ENCODE data around the gene ATOSB. TPM values are rescaled to one million over a fixed set of nuclear protein-coding genes. Genes with fewer than 3 reads are reported as not detected.
"Not testable (repeated sequence)": the region's sequence is repeated elsewhere in the genome, so short reads cannot be mapped to it uniquely, and the experiment has no call there.

The ATOSB gene, protein sequence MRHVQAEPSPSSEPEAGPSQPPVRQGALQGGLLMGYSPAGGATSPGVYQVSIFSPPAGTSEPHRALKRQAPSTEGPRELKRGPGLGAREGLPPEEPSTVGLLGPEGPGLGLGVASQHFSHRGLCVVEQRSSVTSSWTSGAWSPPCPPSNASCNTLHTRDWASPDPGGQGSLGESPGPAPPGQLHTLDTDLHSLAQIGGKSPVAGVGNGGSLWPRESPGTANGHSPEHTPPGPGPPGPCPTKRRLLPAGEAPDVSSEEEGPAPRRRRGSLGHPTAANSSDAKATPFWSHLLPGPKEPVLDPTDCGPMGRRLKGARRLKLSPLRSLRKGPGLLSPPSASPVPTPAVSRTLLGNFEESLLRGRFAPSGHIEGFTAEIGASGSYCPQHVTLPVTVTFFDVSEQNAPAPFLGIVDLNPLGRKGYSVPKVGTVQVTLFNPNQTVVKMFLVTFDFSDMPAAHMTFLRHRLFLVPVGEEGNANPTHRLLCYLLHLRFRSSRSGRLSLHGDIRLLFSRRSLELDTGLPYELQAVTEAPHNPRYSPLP
- 4.1 and 6.4 TPM in 2 replicates for total RNA-seq (2014; rRNA removed; shearing (Covaris generic); ENCODE audit: low replicate concordance)

DNA sequence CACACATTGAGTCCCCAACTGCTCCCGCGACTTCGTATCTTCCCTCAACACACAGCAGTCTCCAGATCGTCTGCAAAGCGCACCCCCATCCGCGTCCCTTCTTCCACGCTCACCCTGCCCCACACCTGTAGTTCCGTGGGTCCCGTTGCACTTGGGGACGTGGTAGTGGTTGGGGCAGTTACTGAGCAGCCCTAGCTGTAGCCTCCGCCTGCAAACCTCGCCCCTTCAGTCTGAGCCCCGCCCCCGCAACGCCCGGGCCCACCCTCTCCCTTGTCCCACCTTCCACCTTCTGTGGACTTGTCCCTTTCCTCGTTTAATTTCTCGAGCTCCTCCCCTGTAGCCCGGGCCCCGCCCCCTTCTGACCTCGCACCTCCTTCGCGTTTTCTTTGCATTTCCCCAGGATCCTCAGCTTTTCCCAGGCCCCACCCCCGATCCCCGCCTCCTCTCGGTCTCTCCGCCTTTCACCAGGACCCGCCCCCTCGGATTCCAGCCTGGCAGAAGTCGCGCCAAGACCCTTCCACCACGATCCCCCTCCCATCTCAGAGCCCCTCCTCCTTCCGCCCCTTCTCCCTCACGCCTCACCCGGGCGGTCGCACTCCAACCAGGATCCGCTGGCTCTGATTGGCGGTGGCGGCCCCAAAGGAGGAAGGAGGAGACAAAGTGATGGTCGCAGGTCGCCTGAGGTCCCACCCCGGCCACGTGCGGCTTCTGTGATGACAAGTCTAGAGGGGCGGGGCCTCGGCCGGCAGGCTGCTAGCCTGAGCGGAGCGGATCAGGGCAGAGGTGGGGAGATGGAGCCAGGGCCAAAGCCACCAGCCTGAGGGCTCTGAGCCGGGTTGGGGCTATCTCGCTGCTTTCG, at the start of gene ATOSB:
TSS of gene ATOSB (minus strand) at position 183 of the 859 bp plus-strand sequence. CDS start 7,588 bp downstream, outside the sequence.
- in situ Hi-C loops (cut with HindIII; ENCODE audit: low pct_unique_long_range_greater_than_20kb, low sequenced_read_pairs): no loop called here
- DNase-seq (ENCODE audit: low read depth): peak; percentile 99

DNA sequence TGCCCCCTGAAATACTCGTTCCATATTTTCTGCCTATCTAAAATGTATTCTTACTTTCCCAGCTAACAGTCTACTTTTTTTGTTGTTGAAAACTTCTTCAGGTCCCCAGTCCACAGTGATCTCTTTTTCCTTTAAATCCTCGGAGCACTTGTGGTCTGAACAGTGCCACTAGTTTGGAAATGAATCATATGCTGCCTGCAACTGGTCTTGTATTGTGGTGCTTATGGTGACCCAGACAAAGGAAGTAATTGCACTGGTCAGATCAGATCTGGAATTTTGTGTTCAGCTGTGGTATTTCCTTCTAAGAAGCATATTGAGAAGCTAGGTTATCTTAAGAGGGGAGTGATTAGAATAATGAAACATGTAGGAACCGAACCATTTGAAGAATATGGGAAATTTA, 49.0 kb upstream of the ATOSB start:
- in situ Hi-C loops (cut with HindIII; ENCODE audit: low pct_unique_long_range_greater_than_20kb, low sequenced_read_pairs): no loop called here
- DNase-seq (ENCODE audit: low read depth): no peak

DNA sequence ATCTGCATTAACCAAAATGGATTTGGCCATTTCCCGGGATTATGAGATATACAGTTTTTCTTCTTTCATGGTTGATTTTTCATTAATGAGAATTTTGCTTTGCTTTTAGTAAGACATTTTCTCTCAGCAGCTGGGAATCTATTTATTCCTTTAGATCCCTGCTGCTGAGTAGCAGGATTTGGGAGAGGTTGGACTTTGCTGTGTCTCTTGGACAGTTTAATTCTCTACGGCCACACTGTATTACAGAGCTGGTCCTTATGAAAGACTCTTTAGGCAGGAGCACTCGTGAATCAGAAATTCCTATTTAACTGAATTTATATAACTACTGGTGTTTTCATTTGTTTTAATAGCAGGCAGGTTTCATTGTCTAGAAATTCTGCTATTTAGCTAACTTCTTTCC, 47.8 kb upstream of the ATOSB start:
- no peak for DNase-seq (ENCODE audit: low read depth)
- in situ Hi-C loops (cut with HindIII; ENCODE audit: low pct_unique_long_range_greater_than_20kb, low sequenced_read_pairs): no loop called here

DNA sequence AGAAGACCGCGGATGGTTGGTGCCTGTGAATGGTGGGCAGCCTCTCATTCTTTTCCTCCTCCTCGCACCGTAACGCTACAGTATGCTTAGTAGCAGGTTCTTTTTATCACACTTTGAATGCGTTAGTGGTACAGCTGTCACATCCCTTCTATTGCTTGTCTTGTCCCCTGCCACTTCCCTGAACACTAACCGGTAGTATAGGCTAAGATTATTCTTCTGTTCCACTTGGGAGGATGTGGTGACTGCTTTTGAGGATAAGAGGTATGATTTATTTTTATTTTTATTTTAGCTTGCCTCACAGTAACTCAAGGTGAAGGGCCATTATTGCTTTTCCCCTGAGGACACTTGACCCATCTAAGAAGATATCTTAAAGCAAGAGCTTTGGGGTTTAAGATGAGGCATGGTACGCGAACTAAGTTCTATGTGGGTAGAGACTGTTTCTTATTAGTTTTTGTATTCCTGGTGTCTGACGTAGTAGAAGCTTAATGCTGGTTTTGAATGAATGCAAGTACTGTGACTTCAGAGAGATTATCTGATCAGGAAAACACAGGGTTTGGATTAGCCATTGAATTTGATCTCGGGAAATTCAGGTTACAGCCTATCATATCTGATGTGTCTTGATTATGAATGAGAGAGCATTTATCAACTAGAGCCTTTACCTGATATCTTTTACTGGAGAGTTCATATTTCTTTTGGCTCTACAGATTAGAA, 47.1 kb upstream of the ATOSB start:
- DNase-seq (ENCODE audit: low read depth): no peak
- in situ Hi-C loops (cut with HindIII; ENCODE audit: low pct_unique_long_range_greater_than_20kb, low sequenced_read_pairs): no loop called here

DNA sequence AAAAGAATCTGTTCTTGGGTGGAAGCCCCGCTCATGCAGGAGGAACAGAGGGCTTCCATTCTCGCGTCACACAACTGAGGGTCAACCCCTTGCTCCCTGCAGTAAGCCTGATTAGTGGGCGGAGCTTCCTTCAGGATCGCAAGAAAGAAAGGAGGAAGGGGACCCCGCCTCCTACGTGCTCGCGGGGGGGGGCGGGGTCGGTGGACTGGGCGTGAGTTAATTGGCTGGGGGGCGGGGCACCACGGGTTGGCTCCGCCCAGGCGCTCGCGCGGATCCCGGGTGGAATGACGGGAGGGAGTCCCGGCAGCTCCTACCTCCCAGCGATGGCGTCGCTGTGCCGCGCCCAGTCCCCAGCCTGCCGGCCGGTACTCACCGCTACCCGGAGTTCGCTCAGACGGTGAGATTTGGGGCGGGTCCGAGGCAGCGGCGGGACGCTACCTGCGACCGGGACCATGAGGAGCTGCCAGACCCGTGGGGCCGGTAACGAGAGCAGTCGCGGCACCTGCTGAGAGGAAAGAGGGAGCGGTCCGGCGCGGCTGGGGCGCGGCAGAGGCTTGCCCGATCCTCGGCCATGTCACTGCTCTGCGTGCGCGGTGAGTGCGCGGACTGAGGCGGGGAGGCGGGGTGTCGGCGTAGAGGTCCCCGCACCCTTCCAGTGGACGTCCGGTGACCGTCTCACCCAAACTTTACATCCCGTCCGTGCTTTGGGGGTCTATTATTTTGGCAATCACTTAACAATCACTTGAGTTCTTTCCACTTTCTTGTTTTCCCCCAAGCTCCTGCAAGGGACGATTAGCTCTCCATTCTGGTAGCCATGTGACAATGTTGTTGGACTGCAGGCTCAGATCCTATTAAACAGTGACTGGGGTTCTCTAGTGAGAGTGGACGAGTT, 46.3 kb upstream of the ATOSB start, which contains the start of gene UNC13B:
TSS of gene UNC13B (plus strand) at position 297 of the 892 bp plus-strand sequence. CDS start at position 572, 275 bp downstream.
- in situ Hi-C loops (cut with HindIII; ENCODE audit: low pct_unique_long_range_greater_than_20kb, low sequenced_read_pairs): no loop called here
- DNase-seq (ENCODE audit: low read depth): peak; percentile 85

DNA sequence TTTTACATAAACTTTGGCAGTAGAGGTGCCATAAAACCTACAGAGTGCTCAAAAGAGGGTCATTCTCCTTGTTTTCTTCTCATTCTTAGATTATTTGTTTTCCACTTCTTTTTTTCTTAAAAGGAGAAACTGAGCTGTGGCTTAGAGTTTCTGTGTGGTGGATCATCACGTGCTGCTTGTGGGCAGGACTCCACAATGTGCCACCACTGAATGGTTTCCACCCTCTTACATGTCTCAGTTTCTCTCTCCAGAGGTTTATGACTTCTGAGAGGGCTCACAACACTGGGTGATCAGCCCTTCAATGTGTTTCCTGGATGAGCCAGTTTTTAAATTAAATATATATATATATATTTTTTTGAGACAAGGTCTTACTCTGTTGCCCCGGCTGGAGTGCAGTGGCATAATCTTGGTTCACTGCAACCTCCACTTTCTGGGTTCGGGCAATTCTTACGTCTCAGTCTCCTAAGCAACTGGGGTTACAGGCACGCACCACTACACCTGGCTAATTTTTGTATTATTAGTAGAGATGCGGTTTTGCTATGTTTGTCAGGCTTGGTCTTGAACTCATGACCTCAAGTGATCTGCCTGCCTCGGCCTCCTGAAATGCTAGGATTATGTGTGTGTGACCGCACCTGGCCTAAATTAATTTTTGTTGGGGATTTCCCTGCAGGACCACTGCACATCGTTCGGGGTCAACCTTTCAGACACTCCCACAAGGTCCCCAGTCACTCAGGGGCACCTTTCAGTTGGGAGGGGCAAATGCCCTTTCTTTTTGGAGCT, 43.0 kb upstream of the ATOSB start:
- in situ Hi-C loops (cut with HindIII; ENCODE audit: low pct_unique_long_range_greater_than_20kb, low sequenced_read_pairs): no loop called here
- DNase-seq (ENCODE audit: low read depth): no peak

DNA sequence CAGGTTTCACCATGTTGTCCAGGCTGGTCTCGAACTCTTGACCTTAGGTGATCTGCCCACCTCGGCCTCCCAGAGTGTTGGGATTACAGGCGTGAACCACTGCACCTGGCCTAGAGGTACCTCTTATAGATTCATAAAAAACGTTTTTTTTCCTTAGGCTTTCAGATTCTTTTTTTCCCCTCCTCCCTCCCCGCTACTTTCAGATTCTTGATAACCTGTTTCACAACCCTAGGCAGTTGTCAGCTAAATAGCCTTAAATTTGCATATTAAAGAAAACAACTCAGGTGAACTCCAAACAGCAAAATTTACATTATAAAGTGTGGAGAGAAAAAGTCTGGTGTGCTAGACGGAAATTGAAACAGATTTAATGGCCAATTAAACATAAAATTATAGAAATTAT, 42.2 kb upstream of the ATOSB start:
- DNase-seq (ENCODE audit: low read depth); in situ Hi-C loops (cut with HindIII; ENCODE audit: low pct_unique_long_range_greater_than_20kb, low sequenced_read_pairs): not testable (repeated sequence)

DNA sequence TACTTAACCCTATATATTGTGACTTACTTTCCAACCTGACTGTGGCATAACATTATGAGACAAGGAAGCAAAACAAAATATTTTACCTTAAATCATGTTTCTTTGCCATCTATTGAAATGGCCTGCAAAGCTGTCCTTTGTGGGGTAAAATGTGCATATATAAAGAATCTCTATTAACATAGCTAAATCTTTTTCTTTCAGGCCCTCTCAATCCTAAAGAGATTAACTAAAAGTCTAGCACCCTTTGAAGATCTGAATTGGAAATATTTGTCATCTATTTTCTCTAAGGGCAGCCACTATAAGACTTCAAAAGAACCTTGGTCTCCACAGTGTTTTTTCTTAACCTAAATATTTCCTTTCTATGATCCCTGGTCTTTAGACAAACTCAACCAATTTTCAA, 41.1 kb upstream of the ATOSB start:
- DNase-seq (ENCODE audit: low read depth): no peak
- in situ Hi-C loops (cut with HindIII; ENCODE audit: low pct_unique_long_range_greater_than_20kb, low sequenced_read_pairs): no loop called here

DNA sequence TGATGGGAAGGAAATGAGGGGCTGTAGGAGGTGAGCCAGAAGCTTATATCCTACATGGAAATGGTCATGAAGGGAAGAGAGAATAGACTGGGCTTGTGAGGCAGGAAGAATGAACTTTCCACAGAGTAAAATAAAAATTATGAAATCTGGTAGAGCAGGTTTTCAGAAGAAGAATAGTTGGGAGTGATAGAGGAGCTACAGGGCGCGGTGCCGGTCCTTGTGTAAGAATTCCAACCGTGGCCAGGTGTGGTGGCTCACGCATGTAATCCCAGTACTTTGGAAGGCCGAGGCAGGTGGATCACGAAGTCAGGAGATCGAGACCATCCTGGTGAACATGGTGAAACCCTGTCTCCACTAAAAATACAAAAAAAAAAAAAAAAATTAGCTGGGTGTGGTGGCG, 37.3 kb upstream of the ATOSB start:
- DNase-seq (ENCODE audit: low read depth): no peak
- in situ Hi-C loops (cut with HindIII; ENCODE audit: low pct_unique_long_range_greater_than_20kb, low sequenced_read_pairs): no loop called here

DNA sequence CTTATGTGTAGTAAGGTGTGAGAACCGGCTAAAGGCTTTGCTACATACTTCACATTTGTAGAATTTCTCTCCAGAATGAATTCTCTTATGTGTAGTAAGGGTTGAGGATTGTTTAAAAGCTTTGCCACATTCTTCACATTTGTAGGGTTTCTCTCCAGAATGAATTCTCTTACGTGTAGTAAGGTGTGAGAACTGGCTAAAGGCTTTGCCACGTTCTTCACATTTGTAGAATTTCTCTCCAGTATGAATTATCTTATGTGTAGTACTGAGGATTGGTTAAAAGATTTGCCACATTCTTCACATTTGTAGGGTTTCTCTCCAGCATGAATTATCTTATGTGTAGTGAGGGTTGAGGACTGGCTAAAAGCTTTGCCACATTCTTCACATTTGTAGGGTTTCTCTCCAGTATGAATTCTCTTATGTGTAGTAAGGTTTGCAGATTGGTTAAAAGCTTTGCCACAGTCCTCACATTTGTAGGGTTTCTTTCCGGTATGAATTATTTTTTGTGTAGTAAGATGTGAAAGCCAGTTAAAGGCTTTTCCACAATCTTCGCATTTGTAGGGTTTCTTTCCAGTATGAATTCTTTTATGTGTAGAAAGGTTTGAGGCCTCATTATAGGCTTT, 32.4 kb upstream of the ATOSB start:
- in situ Hi-C loops (cut with HindIII; ENCODE audit: low pct_unique_long_range_greater_than_20kb, low sequenced_read_pairs); DNase-seq (ENCODE audit: low read depth): not testable (repeated sequence)

DNA sequence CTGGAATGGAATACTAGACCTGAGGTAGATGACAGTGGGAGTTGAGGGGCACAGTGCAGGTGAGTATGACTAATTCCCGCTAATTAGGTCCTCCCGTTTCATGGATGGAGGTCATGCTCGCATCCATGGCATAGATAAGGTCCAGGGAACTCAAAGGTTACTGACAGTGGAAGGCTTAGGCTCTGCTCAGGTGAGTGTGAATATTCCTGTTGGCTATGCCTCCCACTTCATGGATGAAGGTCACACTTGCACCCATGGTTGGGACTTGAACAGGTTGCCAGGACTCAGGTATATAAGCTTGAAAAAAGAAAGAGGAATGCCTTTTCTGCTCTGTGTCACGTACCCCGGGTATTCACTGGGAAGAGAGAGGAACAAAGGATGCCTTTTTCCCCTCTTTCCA, 26.4 kb upstream of the ATOSB start:
- in situ Hi-C loops (cut with HindIII; ENCODE audit: low pct_unique_long_range_greater_than_20kb, low sequenced_read_pairs): no loop called here
- no peak for DNase-seq (ENCODE audit: low read depth)

DNA sequence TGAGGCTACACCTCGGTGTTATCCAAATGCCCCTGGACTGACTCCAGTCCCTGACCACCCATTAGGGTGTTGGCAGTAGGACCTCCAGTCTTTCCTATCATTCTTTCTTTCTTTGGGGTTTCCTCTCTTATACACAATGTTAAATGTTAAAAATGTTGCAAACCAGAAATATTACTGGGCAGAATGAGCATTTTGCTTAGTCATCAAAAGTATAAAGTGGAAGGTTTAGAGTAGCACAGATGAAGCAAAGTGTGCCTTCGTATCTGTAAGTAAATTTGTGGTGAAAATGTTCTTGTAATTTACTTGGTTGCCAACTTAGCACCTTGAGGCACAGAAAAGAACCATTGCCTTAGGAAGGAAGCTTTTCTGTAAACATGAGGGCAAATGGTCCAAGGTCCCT, 24.4 kb upstream of the ATOSB start:
- no peak for DNase-seq (ENCODE audit: low read depth)
- in situ Hi-C loops (cut with HindIII; ENCODE audit: low pct_unique_long_range_greater_than_20kb, low sequenced_read_pairs): no loop called here

DNA sequence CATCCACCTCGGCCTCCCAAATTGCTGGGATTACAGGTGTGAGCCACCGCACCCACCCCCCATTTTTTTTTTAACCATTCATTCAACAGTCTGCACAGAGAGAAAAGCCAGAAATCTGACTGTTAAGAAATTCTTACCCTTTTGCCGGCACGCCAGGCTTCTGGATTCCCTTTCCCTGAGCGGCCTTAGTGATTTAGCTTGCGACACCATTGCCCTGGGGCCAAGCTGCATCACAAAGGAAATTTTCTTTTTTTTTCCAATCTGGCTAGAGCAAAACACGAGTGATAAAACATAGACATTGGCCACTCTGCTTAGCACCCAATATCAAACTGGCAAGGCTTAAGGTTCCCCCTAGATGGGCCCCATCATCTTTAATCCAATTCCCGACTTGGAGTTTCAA, 21.2 kb upstream of the ATOSB start:
- no peak for DNase-seq (ENCODE audit: low read depth)
- in situ Hi-C loops (cut with HindIII; ENCODE audit: low pct_unique_long_range_greater_than_20kb, low sequenced_read_pairs): no loop called here

DNA sequence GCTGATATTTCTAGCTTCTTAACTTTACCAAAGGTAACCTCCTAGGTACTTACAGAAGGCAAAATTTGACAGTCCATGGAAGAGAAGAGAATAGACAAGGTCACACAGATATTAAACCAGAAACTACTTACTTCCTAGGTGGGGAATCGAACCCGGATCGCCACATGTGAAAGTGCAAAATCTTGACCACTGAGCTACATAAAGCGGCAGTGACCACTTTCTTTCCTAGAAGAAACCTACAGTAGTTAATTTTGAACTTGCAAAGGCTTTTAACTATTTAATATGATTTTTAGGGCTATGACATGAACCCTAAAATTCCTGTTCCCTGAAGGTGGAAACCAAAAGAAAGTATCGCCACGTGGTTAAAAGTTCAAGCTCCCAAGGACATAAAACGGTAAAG, 20.3 kb upstream of the ATOSB start:
- no peak for DNase-seq (ENCODE audit: low read depth)
- in situ Hi-C loops (cut with HindIII; ENCODE audit: low pct_unique_long_range_greater_than_20kb, low sequenced_read_pairs): no loop called here

DNA sequence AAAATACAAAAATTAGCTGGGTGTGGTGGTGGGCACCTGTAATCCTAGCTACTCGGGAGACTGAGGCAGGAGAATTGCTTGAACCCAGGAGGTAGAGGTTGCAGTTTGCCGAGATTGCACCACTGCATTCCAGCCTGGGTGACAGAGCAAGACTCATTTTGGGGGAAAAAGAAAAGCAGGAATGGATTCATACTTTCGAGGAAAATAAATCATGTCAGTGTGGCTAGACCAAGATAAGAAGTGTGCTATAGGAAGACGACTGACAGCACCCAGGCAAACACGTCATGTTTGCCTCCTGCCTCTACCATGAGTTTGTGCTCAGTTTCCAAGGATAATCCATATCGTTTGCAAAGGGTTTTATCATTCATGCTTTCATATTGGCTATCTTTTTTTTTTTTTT, 19.3 kb upstream of the ATOSB start:
- in situ Hi-C loops (cut with HindIII; ENCODE audit: low pct_unique_long_range_greater_than_20kb, low sequenced_read_pairs): no loop called here
- no peak for DNase-seq (ENCODE audit: low read depth)

DNA sequence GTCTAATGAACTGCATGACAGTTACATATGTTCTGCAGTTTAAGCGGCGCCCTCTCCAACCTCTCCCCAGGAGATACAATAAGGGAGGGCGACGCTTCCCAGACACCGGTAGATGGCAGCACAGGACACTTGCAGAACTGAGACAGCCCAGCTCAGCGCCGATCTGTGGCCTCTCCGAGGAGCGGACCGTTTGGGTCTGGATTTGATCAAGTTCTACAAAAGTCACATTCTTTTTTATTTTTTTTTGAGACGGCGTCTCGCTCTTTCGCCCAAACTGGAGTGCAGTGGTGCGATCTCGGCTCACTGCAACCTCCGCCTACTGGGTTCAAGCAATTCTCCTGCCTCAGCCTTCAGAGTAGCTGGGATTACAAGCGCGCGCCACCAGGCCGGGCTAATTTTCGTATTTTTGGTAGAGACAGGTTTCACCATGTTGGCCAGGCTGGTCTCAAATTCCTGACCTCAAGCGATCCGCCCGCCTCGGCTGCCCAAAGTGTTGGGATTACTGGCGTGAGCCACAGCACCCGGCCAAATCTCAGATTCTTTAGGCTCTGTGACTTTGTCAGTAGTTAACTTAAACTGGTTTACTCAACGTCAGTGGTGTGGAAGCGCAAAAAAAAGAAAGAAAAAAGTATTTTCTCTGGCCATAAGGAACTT, 1.4 kb upstream of the ATOSB start:
- in situ Hi-C loops (cut with HindIII; ENCODE audit: low pct_unique_long_range_greater_than_20kb, low sequenced_read_pairs): no loop called here
- DNase-seq (ENCODE audit: low read depth): peak; percentile 72

All from Caki2 (cell line).